ENCODE results near the gene POLR3E.

Gene POLR3E

DNA sequence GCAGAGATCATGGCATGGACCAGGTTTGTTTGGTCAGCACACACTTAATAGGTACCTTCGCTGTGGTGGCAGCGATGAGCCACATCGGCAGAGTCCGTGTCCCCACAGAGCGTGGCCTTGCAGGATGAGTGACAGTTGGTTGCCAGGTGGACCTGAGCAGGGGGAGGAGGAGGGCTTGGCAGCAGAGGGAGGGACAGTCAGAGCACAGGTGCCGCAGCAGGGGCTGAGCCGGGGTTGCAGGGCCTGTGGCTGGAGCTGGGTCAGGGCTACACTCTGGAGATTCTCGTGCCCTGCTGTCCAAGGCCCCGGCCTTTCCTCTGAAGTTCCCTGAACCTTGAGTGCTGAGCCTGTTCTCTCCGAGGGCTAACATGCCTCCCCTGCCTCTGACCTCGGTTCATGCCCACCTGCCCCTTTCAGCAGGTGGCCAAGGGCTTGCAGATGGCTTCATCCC is 24.8 kb downstream of the POLR3E start:
- no peak for DNase-seq (ENCODE audit: low read depth)
- TF ChIP-seq, protein P1, sequence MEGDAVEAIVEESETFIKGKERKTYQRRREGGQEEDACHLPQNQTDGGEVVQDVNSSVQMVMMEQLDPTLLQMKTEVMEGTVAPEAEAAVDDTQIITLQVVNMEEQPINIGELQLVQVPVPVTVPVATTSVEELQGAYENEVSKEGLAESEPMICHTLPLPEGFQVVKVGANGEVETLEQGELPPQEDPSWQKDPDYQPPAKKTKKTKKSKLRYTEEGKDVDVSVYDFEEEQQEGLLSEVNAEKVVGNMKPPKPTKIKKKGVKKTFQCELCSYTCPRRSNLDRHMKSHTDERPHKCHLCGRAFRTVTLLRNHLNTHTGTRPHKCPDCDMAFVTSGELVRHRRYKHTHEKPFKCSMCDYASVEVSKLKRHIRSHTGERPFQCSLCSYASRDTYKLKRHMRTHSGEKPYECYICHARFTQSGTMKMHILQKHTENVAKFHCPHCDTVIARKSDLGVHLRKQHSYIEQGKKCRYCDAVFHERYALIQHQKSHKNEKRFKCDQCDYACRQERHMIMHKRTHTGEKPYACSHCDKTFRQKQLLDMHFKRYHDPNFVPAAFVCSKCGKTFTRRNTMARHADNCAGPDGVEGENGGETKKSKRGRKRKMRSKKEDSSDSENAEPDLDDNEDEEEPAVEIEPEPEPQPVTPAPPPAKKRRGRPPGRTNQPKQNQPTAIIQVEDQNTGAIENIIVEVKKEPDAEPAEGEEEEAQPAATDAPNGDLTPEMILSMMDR (IDR thresholded peaks at IDR 0.05; ENCODE audit: insufficient read depth, low read depth, low read length, missing control alignments) = no peak
- H3K4me3 ChIP-seq (ENCODE audit: low read depth, low read length) = no peak overlapping the region

DNA sequence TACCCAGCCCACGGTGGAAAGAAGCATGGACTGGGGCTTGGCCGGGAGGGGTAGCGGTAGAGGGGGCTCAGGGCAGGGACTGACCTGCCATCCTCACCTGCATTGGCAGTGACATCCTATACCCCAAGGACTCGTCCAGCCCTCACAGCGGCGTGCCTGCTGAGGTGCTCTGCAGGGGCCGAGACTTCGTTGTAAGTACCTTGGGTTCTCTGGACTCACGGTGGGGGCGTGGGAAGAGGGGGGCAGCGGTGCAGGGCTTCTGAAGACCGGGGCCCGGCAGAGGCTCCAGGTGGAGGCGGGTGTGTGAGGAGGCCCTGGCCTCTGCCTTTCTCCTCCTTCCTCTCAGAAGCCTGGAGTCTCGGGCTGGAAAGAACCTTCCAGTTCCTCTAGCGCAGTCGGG is 25.5 kb downstream of the POLR3E start:
- no peak overlapping the region for H3K4me3 ChIP-seq (ENCODE audit: low read depth, low read length)
- TF ChIP-seq, protein P1 (IDR thresholded peaks at IDR 0.05; ENCODE audit: insufficient read depth, low read depth, low read length, missing control alignments) = no peak
- no peak for DNase-seq (ENCODE audit: low read depth)

DNA sequence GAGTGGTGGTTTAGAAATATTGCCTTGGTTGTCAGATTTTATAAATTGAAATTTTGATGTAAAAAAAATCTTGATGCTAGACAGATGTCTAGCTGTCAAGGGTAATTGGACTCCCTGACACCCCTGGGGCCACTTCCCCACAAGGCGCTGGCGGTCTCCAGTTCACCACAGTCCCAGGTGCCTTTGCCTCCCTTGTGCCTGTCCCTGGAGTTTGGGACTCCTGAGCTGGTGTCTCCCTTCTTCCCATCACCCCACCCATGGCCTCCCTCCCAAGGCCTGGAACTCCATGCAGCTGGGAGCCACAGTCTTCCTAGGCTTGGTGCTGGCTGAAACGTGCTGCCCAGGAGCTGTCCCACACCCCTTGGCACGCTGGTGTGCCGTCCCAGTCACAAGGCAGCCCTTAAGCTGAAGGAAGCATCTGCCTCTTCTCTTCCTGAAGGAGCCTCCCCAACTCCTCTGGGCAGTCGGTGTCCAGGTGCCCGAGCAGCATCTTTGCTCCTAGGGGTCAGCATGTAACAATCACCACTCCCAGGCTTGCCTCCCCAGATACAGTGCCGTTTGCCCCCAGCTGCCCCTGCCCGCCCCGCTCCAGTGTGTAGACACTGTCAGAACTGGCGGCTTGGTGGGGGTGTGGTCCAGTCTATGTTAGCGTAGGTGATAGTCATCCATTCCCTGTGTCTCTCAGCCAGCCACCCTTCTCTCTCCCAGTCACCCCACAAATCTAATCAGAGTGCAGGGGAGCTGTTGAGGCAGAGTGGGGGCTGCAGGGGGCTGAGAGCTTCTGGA is 26.2 kb downstream of the POLR3E start:
- TF ChIP-seq, protein P1 (IDR thresholded peaks at IDR 0.05; ENCODE audit: insufficient read depth, low read depth, low read length, missing control alignments) = no peak

DNA sequence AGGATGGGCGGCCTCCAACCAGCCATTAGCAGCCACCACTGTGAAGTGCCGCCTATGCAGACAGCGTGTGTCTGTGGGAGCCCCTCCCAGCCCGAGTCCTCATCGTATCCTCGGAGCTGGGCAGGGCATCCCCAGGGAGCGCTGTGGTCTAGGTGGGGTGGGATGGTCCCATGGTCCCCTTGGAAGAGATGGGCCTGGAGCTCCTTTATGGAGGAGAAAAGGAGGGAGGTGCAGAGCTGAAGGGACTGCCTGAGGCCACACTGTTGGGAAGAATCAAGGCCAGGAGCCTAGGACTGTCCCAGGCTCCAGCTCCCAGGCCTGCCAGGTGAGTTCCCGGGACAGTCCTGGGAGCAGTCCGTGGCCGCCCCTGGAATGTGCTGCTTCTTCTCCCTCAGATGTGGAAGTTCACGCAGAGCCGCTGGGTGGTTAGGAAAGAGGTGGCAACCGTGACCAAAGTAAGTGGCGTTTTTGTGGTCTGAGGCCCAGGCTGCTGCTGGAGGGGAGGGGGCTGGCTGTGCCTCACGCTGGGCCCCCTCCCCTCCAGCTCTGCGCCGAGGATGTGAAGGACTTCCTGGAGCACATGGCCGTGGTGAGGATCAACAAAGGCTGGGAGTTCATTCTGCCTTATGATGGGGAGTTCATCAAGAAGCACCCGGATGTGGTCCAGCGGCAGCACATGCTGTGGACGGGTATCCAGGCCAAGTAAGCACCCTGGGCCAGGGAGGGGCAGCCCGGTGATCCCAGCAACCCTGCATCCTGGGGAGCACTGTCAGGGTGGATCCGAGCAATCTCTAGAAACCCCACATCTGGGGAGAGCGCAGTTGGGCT is 27.0 kb downstream of the POLR3E start:
- TF ChIP-seq, protein P1 (IDR thresholded peaks at IDR 0.05; ENCODE audit: insufficient read depth, low read depth, low read length, missing control alignments) = no peak
- H3K4me3 ChIP-seq (ENCODE audit: low read depth, low read length) = no peak overlapping the region
- DNase-seq (ENCODE audit: low read depth) = no peak

More for the DNA sequence above, 26.2 kb downstream of the POLR3E start:
- no peak overlapping the region for H3K4me3 ChIP-seq (ENCODE audit: low read depth, low read length)
- no peak for DNase-seq (ENCODE audit: low read depth)

DNA sequence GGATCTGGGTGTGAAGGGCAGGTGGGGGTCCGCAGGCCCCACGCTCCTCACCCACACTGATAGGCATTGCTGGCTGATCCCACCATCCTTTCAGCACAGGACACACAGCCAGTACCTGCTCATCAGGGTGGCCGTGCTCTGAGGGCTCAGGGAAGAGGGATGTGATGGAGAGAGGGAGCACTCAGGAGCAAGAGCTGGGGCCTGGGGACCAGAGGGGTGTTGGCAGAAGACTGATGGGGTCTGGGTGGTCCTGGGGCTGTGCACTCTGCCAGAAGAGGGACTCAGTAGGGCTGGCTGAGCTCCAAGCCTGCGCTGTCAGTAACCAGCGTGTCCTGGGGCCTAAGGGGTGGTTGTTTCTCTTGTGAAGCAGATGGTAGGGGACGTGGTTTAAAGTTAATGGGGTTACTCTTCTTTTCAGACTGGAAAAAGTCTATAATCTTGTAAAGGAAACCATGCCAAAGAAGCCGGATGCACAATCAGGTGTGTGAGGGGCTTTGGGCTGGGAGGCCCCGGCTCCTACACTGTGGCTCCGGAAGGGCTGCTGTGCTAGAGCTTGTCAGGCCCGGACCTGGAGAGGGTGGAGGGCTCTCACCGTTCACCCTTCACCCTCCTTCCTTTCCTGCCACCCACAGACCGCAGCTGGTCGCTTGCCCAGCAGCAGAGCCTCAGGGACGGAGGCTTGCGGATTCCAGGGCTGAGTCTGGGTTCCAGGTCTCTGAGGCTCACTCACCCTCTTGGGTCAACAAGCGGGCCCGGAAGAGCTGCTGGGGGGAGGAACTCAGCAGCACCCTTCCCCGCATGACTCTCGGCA is 27.8 kb downstream of the POLR3E start:
- no peak overlapping the region for H3K4me3 ChIP-seq (ENCODE audit: low read depth, low read length)
- DNase-seq (ENCODE audit: low read depth) = no peak
- TF ChIP-seq, protein P1 (IDR thresholded peaks at IDR 0.05; ENCODE audit: insufficient read depth, low read depth, low read length, missing control alignments) = no peak

DNA sequence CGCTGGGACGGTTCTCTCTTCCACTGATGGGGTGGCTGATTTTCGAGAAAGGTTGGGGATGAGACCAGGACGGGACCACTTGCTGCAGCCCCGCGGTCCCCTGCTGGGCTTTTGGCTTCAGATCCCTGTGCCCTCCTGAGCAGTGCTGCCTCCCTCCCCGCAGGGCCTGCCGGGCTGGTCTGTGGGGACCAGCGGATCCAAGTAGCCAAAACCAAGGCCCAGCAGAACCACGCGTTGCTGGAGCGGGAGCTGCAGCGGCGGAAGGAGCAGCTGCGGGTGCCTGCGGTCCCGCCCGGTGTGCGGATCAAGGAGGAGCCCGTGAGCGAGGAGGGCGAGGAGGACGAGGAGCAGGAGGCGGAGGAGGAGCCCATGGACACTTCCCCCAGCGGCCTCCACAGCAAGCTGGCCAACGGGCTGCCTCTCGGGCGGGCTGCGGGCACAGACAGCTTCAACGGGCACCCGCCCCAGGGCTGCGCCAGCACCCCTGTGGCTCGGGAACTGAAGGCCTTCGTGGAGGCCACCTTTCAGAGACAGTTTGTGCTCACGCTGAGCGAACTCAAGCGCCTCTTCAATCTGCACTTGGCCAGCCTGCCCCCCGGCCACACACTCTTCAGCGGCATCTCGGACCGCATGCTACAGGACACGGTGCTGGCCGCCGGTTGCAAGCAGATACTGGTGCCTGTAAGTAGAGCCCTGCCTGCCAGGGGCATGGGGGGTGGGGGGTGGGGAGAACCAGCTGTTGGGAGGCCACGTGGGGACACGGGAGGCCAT is 28.6 kb downstream of the POLR3E start:
- H3K4me3 ChIP-seq (ENCODE audit: low read depth, low read length) = no peak overlapping the region
- DNase-seq (ENCODE audit: low read depth) = no peak
- TF ChIP-seq, protein P1 (IDR thresholded peaks at IDR 0.05; ENCODE audit: insufficient read depth, low read depth, low read length, missing control alignments) = no peak
